Keratinocyte (primary cell): ENCODE data around the gene MFSD6L. TPM values are rescaled to one million over a fixed set of nuclear protein-coding genes. Genes with fewer than 3 reads are reported as not detected.

Source experiments
- DNase-seq: peaks from one replicate; pipeline ENCODE4 v3.0.0-alpha.2; 2011; ENCODE audit warnings: low read depth, missing footprints, low spot score
- FAIRE-seq: peaks from 2 replicates; lab custom pipeline; 2011; peaks lifted over from hg19 to GRCh38; lab: Jason Lieb, UNC
- H2AFZ ChIP-seq: 2 replicates; pipeline ENCODE4 v1.6.0; 2012; ENCODE audit warnings: low read length, control low read depth, inconsistent platforms; ENCODE audit not compliant: control insufficient read depth
- H3K27ac ChIP-seq: 2 replicates; pipeline ENCODE4 v1.5.1; 2011; ENCODE audit warnings: low read length; ENCODE audit not compliant: control insufficient read depth, insufficient read depth
- H3K27me3 ChIP-seq: 3 replicates; pipeline ENCODE4 v1.6.0; 2011; ENCODE audit warnings: low read length; ENCODE audit not compliant: control insufficient read depth, insufficient read depth; ENCODE audit errors: extremely low read depth
- H3K36me3 ChIP-seq, 2 experiments: 2 replicates in 1 of 2; 3 replicates in 1 of 2; pipeline ENCODE4 v1.5.1; 2011; ENCODE audit warnings: low read length in 2 of 2, mild to moderate bottlenecking in 1 of 2; ENCODE audit not compliant: control insufficient read depth in 2 of 2, insufficient read depth in 2 of 2; ENCODE audit errors: extremely low read depth in 1 of 2
- H3K4me1 ChIP-seq: 3 replicates; pipeline ENCODE4 v1.5.1; 2011; ENCODE audit warnings: low read length; ENCODE audit not compliant: control insufficient read depth, insufficient read depth; ENCODE audit errors: extremely low read depth
- H3K4me2 ChIP-seq: 3 replicates; pipeline ENCODE4 v1.6.0; 2011; ENCODE audit warnings: low read depth, low read length; ENCODE audit not compliant: control insufficient read depth, insufficient read depth; ENCODE audit errors: extremely low read depth
- H3K4me3 ChIP-seq, 3 experiments: fragments of 200-600 bp in 1 of 3; sonication (generic) in 1 of 3; 2 replicates in 2 of 3; 3 replicates in 1 of 3; pipeline ENCODE4 v1.5.1; 2011 to 2016; ENCODE audit warnings: low read length in 3 of 3, mild to moderate bottlenecking in 3 of 3, control low read depth in 2 of 3, inconsistent platforms in 1 of 3, low read depth in 1 of 3, mixed read lengths in 1 of 3, mixed run types in 1 of 3, moderate library complexity in 1 of 3; ENCODE audit not compliant: control insufficient read depth in 2 of 3, insufficient read depth in 2 of 3; ENCODE audit errors: extremely low read depth in 1 of 3
- H3K79me2 ChIP-seq: 2 replicates; pipeline ENCODE4 v1.6.0; 2012; ENCODE audit warnings: low read length; ENCODE audit not compliant: control insufficient read depth, insufficient read depth
- H3K9ac ChIP-seq: 3 replicates; pipeline ENCODE4 v1.6.0; 2011; ENCODE audit warnings: low read length; ENCODE audit not compliant: control insufficient read depth, insufficient read depth; ENCODE audit errors: extremely low read depth
- H3K9me1 ChIP-seq: 3 replicates; pipeline ENCODE4 v1.6.0; 2011; ENCODE audit warnings: low read length; ENCODE audit not compliant: control insufficient read depth, insufficient read depth; ENCODE audit errors: extremely low read depth
- H3K9me3 ChIP-seq: 2 replicates; pipeline ENCODE4 v1.5.1; 2012; ENCODE audit warnings: low read depth, low read length; ENCODE audit not compliant: control insufficient read depth
- H4K20me1 ChIP-seq: 3 replicates; pipeline ENCODE4 v1.6.0; 2011; ENCODE audit warnings: low read length; ENCODE audit not compliant: control insufficient read depth, insufficient read depth; ENCODE audit errors: extremely low read depth
- CTCF ChIP-seq, 3 experiments: IDR thresholded peaks in 1 of 3; conservative IDR thresholded peaks in 1 of 3; optimal IDR thresholded peaks in 1 of 3; 2 replicates in 2 of 3; 3 replicates in 1 of 3; pipeline versions ENCODE3 to v1.5.1; 2011; ENCODE audit warnings: low read length in 3 of 3, mild to moderate bottlenecking in 3 of 3, moderate library complexity in 2 of 3, control low read depth in 1 of 3, inconsistent platforms in 1 of 3; ENCODE audit not compliant: insufficient read depth in 2 of 3; ENCODE audit errors: extremely low read depth in 1 of 3
- EZH2 ChIP-seq: IDR thresholded peaks from one replicate; pipeline ENCODE4 v1.6.1; 2012; ENCODE audit warnings: inconsistent platforms, mild to moderate bottlenecking, low read length, moderate library complexity
- dilution Hi-C: fragments of 300-500 bp; cut with MboI; formaldehyde crosslinking; loops from one replicate; pipeline ENCODE4 v1.7.0; 2020; ENCODE audit warnings: low sequenced_read_pairs; ENCODE audit not compliant: extremely low pct_ligation_motif_present
- polyA plus RNA-seq, 5 experiments: library from polyadenylated mRNA; depleted of rRNA in 3 of 5; stranded (reverse) in 3 of 5; stranded (forward) in 1 of 5; unstranded in 1 of 5; fragments of >200 nt; gene quantifications; 1 replicate in 1 of 5; 2 replicates in 3 of 5; 3 replicates in 1 of 5; pipeline versions ENCODE4 v1.2.1 to v1.2.3, GENCODE V29; 2011 to 2012; ENCODE audit warnings: missing spikeins in 2 of 5, low read depth in 1 of 5, low replicate concordance in 1 of 5

Gene MFSD6L
- polyA plus RNA-seq, 1 donor (not counting 4 experiments of a cell fraction or from before 2014, with no cell fraction given): not detected

GRCh38 chr17:8803531-8804420 is 4.6 kb upstream of the MFSD6L start:
- H3K9me1 ChIP-seq: no peaks in the 10 kb centered on the region
- FAIRE-seq: no peak
- no peak for TF ChIP-seq EZH2
- TF ChIP-seq CTCF (optimal IDR thresholded peaks at IDR 0.05 in 1 of 3, IDR thresholded peaks at IDR 0.05 in 1 of 3, conservative IDR thresholded peaks at IDR 0.05 in 1 of 3; ENCODE audit: extremely low read depth in 1 of 3, insufficient read depth in 2 of 3, low read length in 3 of 3): no peak
- no peak for DNase-seq
- H3K4me2 ChIP-seq: no peak overlapping the region
- no peaks in the 10 kb centered on the region for H4K20me1 ChIP-seq
- no peak overlapping the region for H3K4me3 ChIP-seq
- H3K4me1 ChIP-seq: peaks cover 2% of the 10 kb centered on the region
- peaks cover 2% of the 10 kb centered on the region for H3K27me3 ChIP-seq
- no peak overlapping the region for H3K27ac ChIP-seq
- H2AFZ ChIP-seq: no peak overlapping the region
- no peaks in the 10 kb centered on the region for H3K9me3 ChIP-seq
- no peaks in the 10 kb centered on the region for H3K79me2 ChIP-seq
- no peak overlapping the region for H3K9ac ChIP-seq
- no peaks in the 10 kb centered on the region for H3K36me3 ChIP-seq
- dilution Hi-C loops: no loop called here

- Histone ChIP-seq H3K9me1 (no peaks in the 10 kb centered on the region), H3K4me2 (no peak overlapping the region), H3K79me2 (no peaks in the 10 kb centered on the region), H3K36me3 (no peaks in the 10 kb centered on the region), H3K4me1 (peaks cover 2% of the 10 kb centered on the region), H3K4me3 (no peak overlapping the region), H3K9ac (no peak overlapping the region), H3K9me3 (no peaks in the 10 kb centered on the region), H4K20me1 (no peaks in the 10 kb centered on the region), H2AFZ (no peak overlapping the region), H3K27ac (no peak overlapping the region), H3K27me3 (peaks cover 11% of the 10 kb centered on the region)
- DNase-seq: no peak
- dilution Hi-C loops: no loop called here
- FAIRE-seq: no peak
- TF ChIP-seq EZH2 (no peak), CTCF (optimal IDR thresholded peaks at IDR 0.05 in 1 of 3, IDR thresholded peaks at IDR 0.05 in 1 of 3, conservative IDR thresholded peaks at IDR 0.05 in 1 of 3; ENCODE audit: extremely low read depth in 1 of 3, insufficient read depth in 2 of 3, low read length in 3 of 3) (no peak)
These were observed 2.1 kb upstream of the MFSD6L start for GRCh38 chr17:8801135-8801840.
